Keratinocyte (primary cell): ENCODE measurements around the gene FBXL13. TPM values are rescaled to one million over a fixed set of nuclear protein-coding genes. Genes with fewer than 3 reads are reported as not detected.

ENCODE experiments used
- DNase-seq: peaks from one replicate; pipeline ENCODE4 v3.0.0-alpha.2; 2011; ENCODE audit warnings: low read depth, missing footprints, low spot score
- FAIRE-seq: peaks from 2 replicates; lab custom pipeline; 2011; peaks lifted over from hg19 to GRCh38; lab: Jason Lieb, UNC
- H2AFZ ChIP-seq: 2 replicates; pipeline ENCODE4 v1.6.0; 2012; ENCODE audit warnings: low read length, control low read depth, inconsistent platforms; ENCODE audit not compliant: control insufficient read depth
- H3K27ac ChIP-seq: 2 replicates; pipeline ENCODE4 v1.5.1; 2011; ENCODE audit warnings: low read length; ENCODE audit not compliant: control insufficient read depth, insufficient read depth
- H3K27me3 ChIP-seq: 3 replicates; pipeline ENCODE4 v1.6.0; 2011; ENCODE audit warnings: low read length; ENCODE audit not compliant: control insufficient read depth, insufficient read depth; ENCODE audit errors: extremely low read depth
- H3K36me3 ChIP-seq, 2 experiments: 2 replicates in 1 of 2; 3 replicates in 1 of 2; pipeline ENCODE4 v1.5.1; 2011; ENCODE audit warnings: low read length in 2 of 2, mild to moderate bottlenecking in 1 of 2; ENCODE audit not compliant: control insufficient read depth in 2 of 2, insufficient read depth in 2 of 2; ENCODE audit errors: extremely low read depth in 1 of 2
- H3K4me1 ChIP-seq: 3 replicates; pipeline ENCODE4 v1.5.1; 2011; ENCODE audit warnings: low read length; ENCODE audit not compliant: control insufficient read depth, insufficient read depth; ENCODE audit errors: extremely low read depth
- H3K4me2 ChIP-seq: 3 replicates; pipeline ENCODE4 v1.6.0; 2011; ENCODE audit warnings: low read depth, low read length; ENCODE audit not compliant: control insufficient read depth, insufficient read depth; ENCODE audit errors: extremely low read depth
- H3K4me3 ChIP-seq, 3 experiments: fragments of 200-600 bp in 1 of 3; sonication (generic) in 1 of 3; 2 replicates in 2 of 3; 3 replicates in 1 of 3; pipeline ENCODE4 v1.5.1; 2011 to 2016; ENCODE audit warnings: low read length in 3 of 3, mild to moderate bottlenecking in 3 of 3, control low read depth in 2 of 3, inconsistent platforms in 1 of 3, low read depth in 1 of 3, mixed read lengths in 1 of 3, mixed run types in 1 of 3, moderate library complexity in 1 of 3; ENCODE audit not compliant: control insufficient read depth in 2 of 3, insufficient read depth in 2 of 3; ENCODE audit errors: extremely low read depth in 1 of 3
- H3K79me2 ChIP-seq: 2 replicates; pipeline ENCODE4 v1.6.0; 2012; ENCODE audit warnings: low read length; ENCODE audit not compliant: control insufficient read depth, insufficient read depth
- H3K9ac ChIP-seq: 3 replicates; pipeline ENCODE4 v1.6.0; 2011; ENCODE audit warnings: low read length; ENCODE audit not compliant: control insufficient read depth, insufficient read depth; ENCODE audit errors: extremely low read depth
- H3K9me1 ChIP-seq: 3 replicates; pipeline ENCODE4 v1.6.0; 2011; ENCODE audit warnings: low read length; ENCODE audit not compliant: control insufficient read depth, insufficient read depth; ENCODE audit errors: extremely low read depth
- H3K9me3 ChIP-seq: 2 replicates; pipeline ENCODE4 v1.5.1; 2012; ENCODE audit warnings: low read depth, low read length; ENCODE audit not compliant: control insufficient read depth
- H4K20me1 ChIP-seq: 3 replicates; pipeline ENCODE4 v1.6.0; 2011; ENCODE audit warnings: low read length; ENCODE audit not compliant: control insufficient read depth, insufficient read depth; ENCODE audit errors: extremely low read depth
- CTCF ChIP-seq, 3 experiments: IDR thresholded peaks in 1 of 3; conservative IDR thresholded peaks in 1 of 3; optimal IDR thresholded peaks in 1 of 3; 2 replicates in 2 of 3; 3 replicates in 1 of 3; pipeline versions ENCODE3 to v1.5.1; 2011; ENCODE audit warnings: low read length in 3 of 3, mild to moderate bottlenecking in 3 of 3, moderate library complexity in 2 of 3, control low read depth in 1 of 3, inconsistent platforms in 1 of 3; ENCODE audit not compliant: insufficient read depth in 2 of 3; ENCODE audit errors: extremely low read depth in 1 of 3
- EZH2 ChIP-seq: IDR thresholded peaks from one replicate; pipeline ENCODE4 v1.6.1; 2012; ENCODE audit warnings: inconsistent platforms, mild to moderate bottlenecking, low read length, moderate library complexity
- dilution Hi-C: fragments of 300-500 bp; cut with MboI; formaldehyde crosslinking; loops from one replicate; pipeline ENCODE4 v1.7.0; 2020; ENCODE audit warnings: low sequenced_read_pairs; ENCODE audit not compliant: extremely low pct_ligation_motif_present
- polyA plus RNA-seq, 5 experiments: library from polyadenylated mRNA; depleted of rRNA in 3 of 5; stranded (reverse) in 3 of 5; stranded (forward) in 1 of 5; unstranded in 1 of 5; fragments of >200 nt; gene quantifications; 1 replicate in 1 of 5; 2 replicates in 3 of 5; 3 replicates in 1 of 5; pipeline versions ENCODE4 v1.2.1 to v1.2.3, GENCODE V29; 2011 to 2012; ENCODE audit warnings: missing spikeins in 2 of 5, low read depth in 1 of 5, low replicate concordance in 1 of 5

Gene FBXL13
- polyA plus RNA-seq, 1 donor (not counting 4 experiments of a cell fraction or from before 2014, with no cell fraction given): 0.20 TPM

- H3K9me3 ChIP-seq: no peaks in the 10 kb centered on the region
- H2AFZ ChIP-seq: peak overlapping the region; percentile 100
- H4K20me1 ChIP-seq: no peaks in the 10 kb centered on the region
- dilution Hi-C loops: no loop called here
- peak overlapping the region; percentile 66 to 93 (median 91) for H3K4me3 ChIP-seq
- H3K9me1 ChIP-seq: peaks cover 3% of the 10 kb centered on the region
- TF ChIP-seq EZH2: no peak
- TF ChIP-seq CTCF (optimal IDR thresholded peaks at IDR 0.05 in 1 of 3, IDR thresholded peaks at IDR 0.05 in 1 of 3, conservative IDR thresholded peaks at IDR 0.05 in 1 of 3; ENCODE audit: extremely low read depth in 1 of 3, insufficient read depth in 2 of 3, low read length in 3 of 3): no peak
- peak overlapping the region; percentile 81 for H3K27ac ChIP-seq
- DNase-seq (peak; percentile 5), FAIRE-seq (no peak)
- peaks cover 0 to 2% of the 10 kb centered on the region in 2 experiments for H3K36me3 ChIP-seq
- no peaks in the 10 kb centered on the region for H3K27me3 ChIP-seq
- peak overlapping the region; percentile 95 for H3K4me2 ChIP-seq
- peaks cover 13% of the 10 kb centered on the region for H3K4me1 ChIP-seq
- H3K79me2 ChIP-seq: peaks cover 29% of the 10 kb centered on the region
- H3K9ac ChIP-seq: peak overlapping the region; percentile 77
These were observed 542 bp downstream of the FBXL13 start for GRCh38 chr7:103073989-103074518.

GRCh38 chr7:103071000-103071399 is 3.6 kb downstream of the FBXL13 start:
- H3K4me1 ChIP-seq: peaks cover 10% of the 10 kb centered on the region
- TF ChIP-seq EZH2 (no peak), CTCF (optimal IDR thresholded peaks at IDR 0.05 in 1 of 3, IDR thresholded peaks at IDR 0.05 in 1 of 3, conservative IDR thresholded peaks at IDR 0.05 in 1 of 3; ENCODE audit: extremely low read depth in 1 of 3, insufficient read depth in 2 of 3, low read length in 3 of 3) (no peak)
- H3K79me2 ChIP-seq: peaks cover 6% of the 10 kb centered on the region
- no peak overlapping the region for H3K9ac ChIP-seq
- H3K9me3 ChIP-seq: no peaks in the 10 kb centered on the region
- FAIRE-seq: no peak
- no peaks in the 10 kb centered on the region for H3K36me3 ChIP-seq
- no peak overlapping the region for H3K4me2 ChIP-seq
- H3K27me3 ChIP-seq: no peaks in the 10 kb centered on the region
- no peaks in the 10 kb centered on the region for H3K9me1 ChIP-seq
- no peak overlapping the region for H3K27ac ChIP-seq
- no peak overlapping the region for H2AFZ ChIP-seq
- no peak overlapping the region for H3K4me3 ChIP-seq
- H4K20me1 ChIP-seq: no peaks in the 10 kb centered on the region
- dilution Hi-C loops: no loop called here
- no peak for DNase-seq
